ENCODE results near the gene MCM9.
"Not testable (repeated sequence)": the region's sequence is repeated elsewhere in the genome, so short reads cannot be mapped to it uniquely, and the experiment has no call there.

Gene MCM9

DNA sequence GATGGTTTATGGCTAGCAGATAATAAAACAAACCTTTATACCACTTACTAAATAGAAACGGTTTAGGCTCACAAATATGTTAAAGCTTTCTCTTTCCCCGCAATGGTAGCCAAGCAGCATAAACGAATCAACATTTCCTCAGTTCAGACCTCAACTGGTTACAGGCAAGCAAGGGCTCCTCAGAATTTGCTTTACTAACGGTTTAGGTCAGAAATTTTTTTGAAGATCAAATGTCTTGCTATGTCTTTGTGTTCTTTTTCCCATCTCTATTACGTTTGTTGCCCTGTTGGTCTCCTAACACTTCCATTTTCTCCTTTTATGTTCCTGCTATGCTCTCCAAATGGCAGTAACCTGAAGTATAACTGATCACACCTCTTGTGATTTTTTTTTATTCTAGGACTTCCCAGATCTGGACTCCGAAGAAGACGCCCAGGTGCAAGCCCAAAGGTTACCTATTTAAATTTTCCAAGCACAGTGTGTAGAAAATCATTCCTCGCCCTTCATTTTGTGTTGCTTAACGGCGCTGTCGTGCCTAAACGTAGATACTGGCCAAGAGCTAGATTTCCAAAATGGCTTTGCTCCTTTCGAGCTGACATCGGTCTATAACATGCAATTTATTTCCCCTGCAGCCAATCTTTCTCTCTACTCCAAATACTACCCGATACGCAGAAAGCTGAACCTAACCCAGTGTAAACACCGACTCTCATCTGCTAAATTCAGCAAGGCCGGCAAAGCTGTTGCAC lies 41.7 kb downstream of the MCM9 start:
- peak in 1 of 4 experiments; percentile 32 for DNase-seq

DNA sequence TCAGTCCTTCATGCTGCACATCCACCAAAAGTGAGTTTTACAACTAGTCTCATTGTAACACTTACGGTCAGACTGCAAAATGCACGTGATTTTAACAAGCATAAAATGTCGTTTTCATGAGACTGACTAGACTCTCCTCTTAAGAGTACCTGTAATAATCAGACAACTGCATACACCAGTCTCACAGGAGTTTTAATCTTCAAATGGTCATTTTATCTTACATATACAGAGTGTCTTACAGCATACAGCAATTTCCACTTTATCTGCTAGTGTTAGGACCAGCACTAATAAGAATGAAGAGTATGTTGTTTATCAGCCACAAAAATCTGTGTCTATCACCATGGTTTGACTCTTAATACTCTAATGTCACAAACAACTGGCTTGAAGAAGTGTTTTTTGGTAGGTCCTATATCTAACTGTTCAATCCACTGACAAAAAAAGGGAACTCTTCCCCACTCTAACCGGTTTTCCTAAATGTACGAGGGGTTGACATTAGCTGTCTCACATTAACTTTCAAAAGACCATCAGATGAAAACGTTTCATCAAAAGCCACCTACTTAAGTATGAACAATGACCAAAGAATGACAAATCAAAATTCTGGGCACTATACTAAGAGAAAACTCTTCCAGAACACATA lies 42.5 kb downstream of the MCM9 start:
- no peak for DNase-seq

GRCh38 chr6:118890997-118891790 lies 43.8 kb downstream of the MCM9 start:
- no peak for DNase-seq

DNA sequence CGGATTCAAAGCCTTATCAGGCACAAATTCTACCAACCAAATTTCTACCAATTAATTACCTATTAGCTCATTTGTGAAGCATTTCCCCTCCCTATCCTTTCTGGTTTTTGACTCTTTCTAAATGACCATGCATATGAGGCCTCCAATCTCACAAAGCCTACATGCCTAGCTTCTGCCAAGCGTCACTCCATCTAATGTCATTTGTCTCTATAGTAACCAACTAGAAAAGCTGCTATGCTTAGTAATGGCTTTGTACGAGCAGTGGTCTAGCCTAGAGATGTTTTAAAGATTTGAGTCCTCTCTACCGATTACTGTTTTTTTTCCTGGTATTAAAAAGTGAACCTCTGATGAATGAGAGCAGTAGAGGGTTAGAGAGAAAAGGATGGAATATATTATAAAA lies 45.8 kb downstream of the MCM9 start:
- no peak for DNase-seq

DNA sequence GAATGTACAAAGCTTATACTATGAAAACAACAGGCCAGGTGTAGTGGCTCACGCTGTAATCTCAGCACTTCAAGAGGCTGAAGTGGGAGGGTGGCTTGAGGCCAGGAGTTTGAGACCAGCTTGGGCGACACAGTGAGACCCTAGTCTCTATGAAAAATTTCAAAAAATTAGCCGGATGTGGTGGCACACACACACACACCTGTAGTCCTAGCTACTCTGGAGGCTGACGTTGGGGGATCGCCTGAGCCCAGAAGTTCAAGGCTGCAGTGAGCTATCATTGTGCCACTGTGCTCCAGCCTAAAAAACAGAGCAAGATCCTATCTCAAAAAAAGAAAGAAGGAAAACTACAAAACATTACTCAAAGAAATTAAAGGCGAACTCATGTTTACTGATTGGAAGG lies 48.3 kb downstream of the MCM9 start:
- DNase-seq, result no peak

DNA sequence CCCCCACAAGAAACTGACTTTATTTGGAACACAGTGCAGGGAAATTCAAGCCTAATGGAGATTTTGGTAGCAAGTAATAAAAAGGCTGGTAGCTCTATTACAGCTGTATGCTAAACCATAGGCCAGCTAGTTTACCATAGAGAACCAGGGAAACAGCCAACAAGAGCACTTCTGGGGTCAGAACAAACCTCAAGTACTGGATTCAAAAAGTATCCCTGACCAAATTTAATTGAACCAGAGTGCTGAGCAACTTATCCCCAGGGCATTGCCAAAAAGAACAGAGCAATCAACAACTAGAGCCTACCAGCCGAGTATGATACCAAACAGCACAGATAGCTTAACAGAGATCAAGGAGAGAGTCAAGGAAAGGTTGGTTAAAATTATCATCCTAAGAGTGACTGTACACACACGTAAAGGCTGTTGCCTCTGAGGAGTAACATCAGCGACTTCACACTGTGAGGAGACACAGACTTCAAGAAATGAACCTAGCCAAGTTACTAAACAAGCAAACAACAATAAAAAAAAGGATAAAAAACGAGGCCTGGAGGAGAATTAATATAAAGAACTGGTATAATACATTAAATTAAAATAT lies 52.5 kb downstream of the MCM9 start:
- no peak for DNase-seq

DNA sequence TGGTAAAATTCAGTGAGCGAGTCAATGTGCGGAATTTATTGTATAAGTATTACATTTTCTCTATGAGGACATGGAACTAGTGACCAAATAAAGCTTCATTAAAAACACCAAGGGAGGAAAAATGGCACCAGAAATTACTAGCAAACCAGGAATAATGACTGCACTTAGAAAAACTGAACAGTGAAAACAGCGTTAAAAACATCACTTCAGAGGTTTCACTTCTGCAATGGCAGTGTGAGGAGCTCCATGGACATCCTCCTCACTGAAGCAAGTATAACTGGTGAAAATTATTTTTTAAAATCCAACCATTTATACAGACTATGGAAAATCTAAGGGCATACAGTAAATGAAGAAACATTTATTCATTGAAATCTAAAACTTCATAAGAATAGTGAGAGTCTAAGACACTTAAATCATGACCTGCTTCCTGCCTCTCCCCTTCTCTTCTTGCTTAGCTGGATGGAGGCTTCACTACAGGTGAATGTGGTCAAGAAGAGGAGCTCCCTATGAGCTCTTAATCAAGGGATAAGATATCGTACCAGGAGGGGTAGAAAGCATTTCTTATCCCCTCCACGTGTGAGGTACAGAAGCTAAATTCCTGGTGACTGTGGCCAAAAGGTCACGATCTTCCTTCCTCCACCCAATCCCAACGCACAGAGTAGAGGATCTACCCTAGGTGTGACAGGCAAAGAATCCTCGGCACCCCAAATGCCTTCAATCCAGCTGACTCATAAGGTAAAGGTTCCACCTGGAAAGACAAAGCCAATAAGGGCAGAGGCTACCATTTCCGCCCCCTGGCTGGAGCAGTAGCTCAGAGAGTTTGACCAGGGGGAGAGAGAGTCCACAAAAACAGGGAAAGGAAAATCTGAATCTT lies 53.3 kb downstream of the MCM9 start:
- no peak for DNase-seq

GRCh38 chr6:118877806-118878205 lies 57.2 kb downstream of the MCM9 start:
- DNase-seq, result no peak

- DNase-seq, result no peak
These were observed 58.1 kb downstream of the MCM9 start for GRCh38 chr6:118876814-118877213.

DNA sequence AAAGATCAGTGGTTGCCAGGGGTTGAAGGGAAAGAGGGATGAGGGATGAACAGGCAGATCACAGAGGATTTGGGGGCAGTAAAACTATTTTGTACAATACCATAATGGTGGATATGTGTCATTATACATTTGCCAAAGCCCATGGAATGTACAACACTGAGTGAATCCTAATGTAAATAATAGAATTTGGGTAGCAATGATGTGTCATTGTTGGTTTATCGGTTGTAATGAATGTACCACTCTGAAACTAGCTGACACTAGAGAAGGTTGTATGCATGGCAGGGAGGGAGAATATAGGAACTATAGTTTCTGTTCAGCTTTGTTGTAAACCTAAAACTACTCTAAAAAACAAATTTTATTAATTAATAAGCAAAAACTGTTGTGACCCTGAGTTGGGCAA lies 58.8 kb downstream of the MCM9 start:
- no peak for DNase-seq

DNA sequence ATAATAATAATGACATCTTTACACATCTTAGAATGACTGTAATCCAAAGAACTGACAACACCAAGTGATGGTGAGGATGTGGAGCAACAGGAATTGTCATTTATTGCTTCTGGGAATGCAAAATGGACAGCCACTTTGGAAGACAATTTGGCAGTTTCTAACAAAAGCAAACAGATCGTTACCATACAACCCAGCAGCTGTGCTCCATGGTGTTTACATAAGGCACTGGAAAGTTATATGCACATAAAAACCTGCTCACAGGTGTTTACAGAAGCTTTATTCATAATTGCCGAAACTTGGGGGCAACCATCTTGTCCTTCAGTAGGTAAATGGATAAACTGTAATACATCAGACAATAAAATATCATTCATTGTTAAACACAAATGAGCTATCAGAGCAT lies 59.3 kb downstream of the MCM9 start:
- DNase-seq, result no peak

- DNase-seq, result no peak
These were observed 61.7 kb downstream of the MCM9 start for GRCh38 chr6:118873239-118873638.

DNA sequence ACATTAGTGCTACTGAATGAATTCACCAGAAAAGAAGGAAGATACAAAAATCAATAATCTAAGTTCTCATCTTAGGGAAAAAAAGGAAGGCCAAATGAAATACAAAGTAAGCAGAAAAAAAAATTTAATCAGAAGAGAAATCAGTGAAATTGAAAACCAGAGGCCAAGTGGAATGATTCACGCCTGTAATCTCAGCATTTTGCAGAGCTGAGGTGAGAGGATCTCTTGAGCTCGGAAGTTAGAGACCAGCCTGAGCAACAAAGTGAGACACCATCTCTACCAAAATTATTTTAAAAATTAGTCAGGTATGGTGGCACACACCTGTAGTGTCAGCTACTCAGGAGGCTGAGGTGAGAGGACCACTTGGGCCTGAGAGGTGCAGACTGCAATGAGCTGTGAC lies 62.2 kb downstream of the MCM9 start:
- no peak for DNase-seq

DNA sequence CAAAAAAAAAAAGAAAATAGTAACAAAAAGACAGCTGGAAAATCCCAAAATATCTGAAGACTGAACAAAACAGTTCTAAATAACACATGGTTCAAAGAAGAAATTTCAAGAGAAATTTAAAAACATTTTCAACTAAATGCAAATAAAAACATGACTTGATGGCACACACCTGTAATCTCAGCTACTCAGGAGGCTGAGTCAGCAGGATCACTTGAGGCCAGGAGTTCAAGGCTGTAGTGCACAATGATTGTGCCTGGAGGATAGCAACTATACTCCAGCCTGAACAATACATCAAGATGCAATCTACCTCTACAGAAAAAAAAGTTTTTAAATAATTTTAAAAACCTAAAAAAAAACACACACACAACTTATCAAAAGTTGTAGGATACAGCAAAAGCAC lies 62.6 kb downstream of the MCM9 start:
- no peak for DNase-seq

- DNase-seq, result no peak
These were observed 63.6 kb downstream of the MCM9 start for GRCh38 chr6:118871331-118871730.

GRCh38 chr6:118869894-118870589 lies 64.9 kb downstream of the MCM9 start:
- no peak for DNase-seq

- DNase-seq, result no peak
These were observed 65.6 kb downstream of the MCM9 start for GRCh38 chr6:118869350-118869749.

- DNase-seq, result not testable (repeated sequence)
These were observed 66.1 kb downstream of the MCM9 start for GRCh38 chr6:118868901-118869300.

GRCh38 chr6:118867181-118867580 lies 67.8 kb downstream of the MCM9 start:
- no peak for DNase-seq

- no peak for DNase-seq
These were observed 69.9 kb downstream of the MCM9 start for GRCh38 chr6:118865100-118865391.

GRCh38 chr6:118864341-118865099 lies 70.4 kb downstream of the MCM9 start:
- no peak for DNase-seq

Data from activated CD4-positive, CD25-positive, alpha-beta regulatory T cell (primary cell).